HG03521 (cell line): ENCODE data around the gene CYSRT1.
"Not testable (repeated sequence)": the region's sequence is repeated elsewhere in the genome, so short reads cannot be mapped to it uniquely, and the experiment has no call there.

ENCODE experiments used
- ATAC-seq: cut with Tn5 transposase; IDR thresholded peaks from one replicate; pipeline ENCODE4 v1.9.1; 2021; ENCODE audit warnings: mild to moderate bottlenecking, moderate library complexity; ENCODE audit not compliant: unreplicated experiment

The CYSRT1 gene

DNA sequence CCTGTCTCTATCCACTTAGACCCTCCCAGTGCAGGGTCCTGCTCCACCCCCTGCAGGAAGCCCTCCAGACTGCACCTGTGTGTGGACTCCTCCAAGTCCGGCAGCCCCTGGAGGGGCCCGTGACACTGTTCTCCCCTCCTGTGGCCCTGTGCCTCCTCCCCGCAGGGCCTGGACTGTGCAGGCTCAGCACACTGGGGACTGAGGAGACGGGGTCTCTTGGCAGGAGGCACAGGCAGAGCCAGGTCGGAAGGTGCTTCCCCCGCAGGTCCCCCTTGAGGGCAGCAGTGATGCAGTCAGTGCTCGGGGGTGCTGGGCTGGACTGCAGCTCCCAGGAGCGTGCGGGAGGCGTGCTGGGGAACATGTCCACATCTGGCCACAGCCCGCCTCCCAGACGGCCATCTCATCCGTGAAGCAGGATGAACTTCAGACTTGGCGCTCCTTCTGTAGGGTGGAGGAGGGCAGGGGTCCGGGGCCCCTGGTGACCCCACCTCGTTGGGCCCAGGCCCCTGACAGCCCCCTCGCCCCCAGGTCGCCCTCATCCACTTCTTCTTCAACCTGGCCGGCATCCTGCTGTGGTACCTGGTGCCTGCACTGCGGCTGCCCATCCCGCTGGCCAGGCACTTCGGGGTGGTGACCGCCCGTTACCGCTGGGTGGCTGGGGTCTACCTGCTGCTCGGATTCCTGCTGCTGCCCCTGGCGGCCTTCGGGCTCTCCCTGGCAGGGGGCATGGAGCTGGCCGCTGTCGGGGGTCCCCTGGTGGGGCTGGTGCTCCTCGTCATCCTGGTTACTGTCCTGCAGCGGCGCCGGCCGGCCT, 10.7 kb downstream of the CYSRT1 start:
- ATAC-seq, result no peak

DNA sequence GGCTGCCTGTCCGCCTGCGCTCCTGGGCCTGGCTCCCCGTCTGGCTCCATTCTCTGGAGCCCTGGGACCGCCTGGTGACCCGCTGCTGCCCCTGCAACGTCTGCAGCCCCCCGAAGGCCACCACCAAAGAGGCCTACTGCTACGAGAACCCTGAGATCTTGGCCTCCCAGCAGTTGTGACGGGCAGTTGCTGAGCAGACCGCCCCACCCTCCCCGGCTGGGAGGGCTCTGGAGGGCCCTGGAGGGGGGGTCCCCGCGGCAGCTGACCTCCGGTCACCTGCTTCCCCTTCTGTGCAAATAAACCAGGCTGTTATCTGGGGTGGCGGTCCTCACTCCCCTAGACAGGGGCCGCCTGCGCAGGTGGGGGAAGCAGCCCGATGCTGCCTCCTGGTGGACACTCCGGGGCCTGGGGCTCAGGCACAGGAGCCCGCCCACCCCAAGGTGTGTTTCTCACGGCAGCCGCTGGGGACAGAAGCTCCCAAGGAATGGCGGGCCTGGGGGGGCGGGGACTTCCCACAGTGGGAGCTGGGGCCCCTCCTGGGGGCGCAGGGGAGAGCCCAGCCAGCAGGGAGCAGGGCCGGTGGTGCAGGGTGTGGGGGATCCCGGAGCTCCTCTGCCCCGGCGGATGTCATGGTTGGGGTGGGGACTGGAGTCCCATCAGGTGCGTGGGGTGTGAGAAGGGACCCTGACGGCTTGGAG, 11.4 kb downstream of the CYSRT1 start:
- ATAC-seq, result no peak

GRCh38 chr9:137236936-137237421, 12.0 kb downstream of the CYSRT1 start:
- no peak for ATAC-seq

GRCh38 chr9:137237759-137238726, 13.1 kb downstream of the CYSRT1 start:
- ATAC-seq, result no peak

DNA sequence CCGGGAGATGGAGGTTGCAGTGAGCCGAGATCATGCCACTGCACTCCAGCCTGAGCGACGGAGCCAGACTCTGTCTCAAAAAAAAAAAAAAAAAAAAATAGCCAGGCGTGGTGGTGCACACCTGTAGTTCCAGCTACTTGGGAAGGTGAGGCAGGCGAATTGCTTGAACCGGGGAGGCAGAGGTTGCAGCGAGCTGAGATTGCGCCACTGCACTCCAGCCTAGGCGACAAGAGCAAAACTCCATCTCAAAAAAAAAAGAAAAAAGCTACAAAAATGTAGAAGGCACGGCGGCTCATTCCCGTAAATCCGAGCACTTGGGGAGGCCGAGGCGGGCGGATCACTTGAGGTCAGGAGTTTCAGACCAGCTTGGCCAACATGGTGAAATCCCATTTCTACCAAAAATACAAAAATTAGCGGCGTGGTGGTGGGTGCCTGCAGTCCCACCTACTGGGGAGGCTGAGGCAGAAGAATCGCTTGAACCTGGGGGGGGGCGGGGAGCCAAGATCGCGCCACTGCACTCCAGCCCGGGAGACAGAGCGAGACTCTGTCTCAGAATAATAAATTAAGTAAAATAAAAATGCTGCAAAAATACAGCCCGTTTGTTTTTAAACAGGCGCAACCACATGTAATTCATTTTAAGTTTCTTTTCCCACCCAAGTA, 14.7 kb downstream of the CYSRT1 start:
- not testable (repeated sequence) for ATAC-seq

DNA sequence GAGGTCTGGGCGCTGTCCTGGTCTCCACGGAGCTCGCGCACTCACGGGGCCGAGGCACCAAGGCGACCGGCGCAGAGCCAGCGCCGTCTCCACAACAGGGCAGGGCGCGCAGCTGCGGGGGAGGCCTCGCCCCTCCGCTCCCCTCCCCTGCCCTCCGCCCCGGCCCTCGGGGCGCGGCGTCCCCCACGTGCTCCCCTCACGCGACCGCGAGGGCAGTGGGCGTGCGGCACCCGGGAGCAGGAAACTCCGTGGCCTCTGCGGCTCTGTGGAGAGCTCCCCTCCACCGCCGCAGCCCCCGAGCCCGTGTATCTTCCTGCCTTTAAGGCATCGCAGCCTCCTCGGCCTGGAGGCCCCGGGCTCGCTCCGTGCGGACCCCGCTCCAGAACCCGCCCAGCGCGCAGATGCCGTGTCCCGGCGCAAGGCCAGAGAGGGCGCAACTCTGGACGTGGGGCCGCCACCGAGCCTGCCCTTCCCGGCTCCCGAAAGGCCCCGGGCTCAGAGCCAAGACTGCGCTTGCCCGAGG, 15.4 kb downstream of the CYSRT1 start:
- peak; percentile 21 for ATAC-seq

DNA sequence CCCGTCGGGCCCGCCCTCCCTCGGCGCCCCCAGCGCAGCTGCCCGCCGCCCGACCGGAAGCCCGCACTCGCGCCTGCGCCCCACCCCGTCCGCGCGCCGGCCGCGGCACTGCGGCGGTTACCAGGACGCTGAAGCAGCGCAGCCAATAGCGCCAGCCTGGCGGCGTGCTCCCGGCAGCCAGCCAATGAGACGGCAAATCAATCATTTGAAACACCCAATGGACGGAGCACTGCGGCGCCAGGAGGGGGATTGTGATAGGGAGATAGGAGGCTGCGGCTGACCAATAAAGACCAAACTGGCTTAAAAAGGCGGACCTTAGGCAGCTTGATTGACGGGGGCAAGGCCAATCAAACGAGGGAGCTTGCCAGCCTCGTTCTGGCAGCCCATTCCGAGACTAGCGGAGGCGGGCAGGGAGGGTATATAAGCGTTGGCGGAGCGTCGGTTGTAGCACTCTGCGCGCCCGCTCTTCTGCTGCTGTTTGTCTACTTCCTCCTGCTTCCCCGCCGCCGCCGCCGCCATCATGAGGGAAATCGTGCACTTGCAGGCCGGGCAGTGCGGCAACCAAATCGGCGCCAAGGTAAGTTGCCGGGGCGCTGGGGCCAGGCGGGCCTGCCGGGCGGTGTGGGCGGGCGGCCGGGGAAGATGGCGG, 16.0 kb downstream of the CYSRT1 start, which contains the start of gene TUBB4B:
Gene TUBB4B, plus strand, starts transcription at position 447 of the 649 bp plus-strand sequence. Its CDS starts 74 bp downstream, at position 521.
- ATAC-seq, result peak; percentile 72

- ATAC-seq, result peak; percentile 2
Measured at GRCh38 chr9:137241490-137242268, 16.7 kb downstream of the CYSRT1 start.

- no peak for ATAC-seq
Measured at GRCh38 chr9:137242269-137243203, 17.6 kb downstream of the CYSRT1 start.

- ATAC-seq, result not testable (repeated sequence)
Measured at GRCh38 chr9:137243266-137243625, 18.3 kb downstream of the CYSRT1 start.

DNA sequence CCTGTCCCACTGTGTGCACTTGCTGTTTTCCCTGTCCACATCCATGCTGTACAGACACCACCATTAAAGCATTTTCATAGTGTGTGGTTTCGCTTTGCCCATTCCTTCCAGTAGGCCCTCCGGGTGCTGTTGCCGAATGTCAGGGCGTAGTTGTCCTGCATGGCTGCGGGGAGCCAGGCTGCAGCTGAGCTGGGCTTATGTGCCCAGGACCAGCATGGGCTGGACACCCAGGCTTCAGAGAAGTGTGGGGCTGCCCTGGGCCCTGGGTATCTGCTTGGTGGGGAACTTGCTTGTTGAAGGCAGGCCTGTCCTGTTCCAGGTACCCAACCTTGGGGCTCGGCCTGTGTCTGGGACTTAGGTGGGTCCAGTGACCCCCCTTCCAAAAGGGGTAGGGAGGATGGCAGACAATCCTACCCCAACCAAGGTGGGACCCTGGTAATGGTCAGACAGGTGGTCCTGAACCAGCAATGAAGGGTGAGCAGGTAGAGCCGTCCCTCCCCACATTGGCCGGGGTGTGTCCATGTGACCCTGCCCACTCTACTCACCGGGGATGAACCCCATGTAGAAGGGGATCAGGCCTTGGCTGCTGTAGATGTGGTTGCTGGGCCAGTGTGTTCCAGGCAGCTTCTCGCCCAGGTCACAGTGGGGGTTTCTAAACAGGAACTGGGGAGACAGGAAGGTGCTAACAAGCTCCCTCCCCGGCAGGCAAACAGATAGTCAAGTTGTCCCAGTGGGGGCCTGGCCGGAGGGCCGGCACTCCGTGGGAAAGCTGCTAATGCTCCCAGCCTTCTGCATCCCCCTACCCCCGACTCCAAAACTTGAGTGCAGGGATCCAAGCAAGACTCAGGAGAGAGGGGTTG, 18.9 kb downstream of the CYSRT1 start:
- no peak for ATAC-seq

- no peak for ATAC-seq
Measured at GRCh38 chr9:137244486-137245449, 19.8 kb downstream of the CYSRT1 start.

- no peak for ATAC-seq
Measured at GRCh38 chr9:137245450-137246421, 20.8 kb downstream of the CYSRT1 start.

GRCh38 chr9:137247135-137247915, 22.4 kb downstream of the CYSRT1 start:
- no peak for ATAC-seq
